ENCODE results near the gene MUSK.

MUSK gene

GRCh38 chr9:110668570-110669167 lies at the start of gene MUSK:
Gene MUSK, plus strand, starts transcription at chr9:110668791. Its CDS starts 114 bp downstream, at chr9:110668905.
- no peak for DNase-seq (ENCODE audit: low read depth)

- no peak for DNase-seq (ENCODE audit: low read depth)
These were observed 48.8 kb upstream of the MUSK start for GRCh38 chr9:110619831-110620230.

DNA sequence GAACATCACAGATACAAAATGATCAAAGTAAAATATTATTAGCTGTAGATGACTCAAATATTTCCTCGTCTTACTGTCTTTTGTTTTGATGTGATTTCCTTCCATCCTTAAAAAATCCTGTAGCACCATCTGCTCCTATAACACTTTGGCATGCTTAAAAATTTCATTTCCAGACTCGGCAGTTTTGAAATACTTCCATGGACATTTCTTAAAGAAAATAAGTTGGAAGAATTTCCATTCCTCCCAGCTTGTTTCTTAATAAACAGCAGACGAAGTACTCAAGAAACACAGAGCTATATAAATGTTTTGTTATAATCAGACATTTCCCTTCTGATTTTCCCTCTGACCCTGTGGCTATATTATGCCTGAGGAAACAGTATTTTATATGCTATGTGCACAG lies 47.9 kb upstream of the MUSK start:
- DNase-seq (ENCODE audit: low read depth) = no peak

DNA sequence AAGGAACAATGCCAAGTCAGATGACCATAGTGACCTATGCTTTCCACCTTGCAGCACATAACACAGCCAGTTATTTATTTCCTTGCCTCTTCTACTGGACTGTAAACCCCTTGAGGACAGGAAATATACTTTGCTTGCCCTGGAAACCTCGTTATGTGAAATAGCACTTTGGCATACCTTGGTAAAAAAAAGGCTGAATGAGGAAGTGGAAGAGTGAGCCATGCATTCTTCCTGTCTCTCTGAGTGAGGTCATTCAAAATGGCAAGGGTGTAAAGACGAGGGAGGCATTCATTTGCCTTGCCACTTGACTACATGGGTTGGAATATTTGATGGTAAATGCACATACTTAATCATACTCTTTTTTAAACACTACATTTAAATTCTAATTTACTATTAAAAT lies 46.2 kb upstream of the MUSK start:
- DNase-seq (ENCODE audit: low read depth) = no peak

GRCh38 chr9:110623462-110624025 lies 45.0 kb upstream of the MUSK start:
- no peak for DNase-seq (ENCODE audit: low read depth)

- no peak for DNase-seq (ENCODE audit: low read depth)
These were observed 42.3 kb upstream of the MUSK start for GRCh38 chr9:110626101-110626829.

DNA sequence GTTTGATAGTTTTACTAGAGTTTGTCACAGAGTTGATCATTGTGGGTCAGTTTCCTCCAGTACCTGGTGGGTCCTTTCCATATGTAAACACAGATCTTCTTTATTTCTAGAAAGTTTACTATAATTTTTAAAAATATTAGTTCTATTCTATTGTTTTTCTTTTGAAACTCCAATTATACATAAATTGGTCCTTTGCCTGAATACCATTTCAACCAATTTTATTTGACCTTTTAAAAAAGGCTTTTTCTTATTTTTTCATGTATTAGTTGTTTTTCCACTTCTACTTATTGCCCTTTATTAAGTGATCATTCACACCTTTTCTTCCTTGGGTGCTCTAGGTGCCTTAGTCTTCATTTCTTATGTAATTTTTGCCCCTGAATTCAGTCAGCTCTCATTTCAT lies 33.0 kb upstream of the MUSK start:
- no peak for DNase-seq (ENCODE audit: low read depth)

DNA sequence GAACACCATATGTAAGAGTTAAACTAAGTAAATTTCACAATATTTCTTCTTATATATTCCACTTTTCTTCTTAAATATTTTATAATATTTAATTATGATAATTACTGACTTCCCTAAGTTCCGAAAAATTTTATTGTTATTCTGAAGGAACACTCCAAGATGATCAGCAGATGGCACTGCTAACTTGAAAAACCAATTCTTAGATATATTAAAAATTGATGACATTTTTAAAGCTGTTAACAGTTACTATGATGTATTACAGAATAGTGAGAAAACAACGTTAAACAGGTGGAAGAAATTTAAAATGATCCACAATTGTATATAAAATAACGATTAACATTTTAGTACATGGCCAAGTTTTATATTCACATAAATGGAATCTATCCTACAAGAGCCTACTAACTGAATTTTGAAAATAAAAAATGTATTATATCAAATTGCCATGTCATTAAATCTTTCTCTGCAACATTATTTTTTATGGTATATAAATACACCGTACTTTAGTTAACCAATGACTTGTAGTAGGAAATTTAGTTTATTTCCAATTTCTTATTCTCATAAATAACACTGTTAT lies 30.1 kb upstream of the MUSK start:
- DNase-seq (ENCODE audit: low read depth) = no peak

- no peak for DNase-seq (ENCODE audit: low read depth)
These were observed 27.9 kb upstream of the MUSK start for GRCh38 chr9:110640736-110641135.

DNA sequence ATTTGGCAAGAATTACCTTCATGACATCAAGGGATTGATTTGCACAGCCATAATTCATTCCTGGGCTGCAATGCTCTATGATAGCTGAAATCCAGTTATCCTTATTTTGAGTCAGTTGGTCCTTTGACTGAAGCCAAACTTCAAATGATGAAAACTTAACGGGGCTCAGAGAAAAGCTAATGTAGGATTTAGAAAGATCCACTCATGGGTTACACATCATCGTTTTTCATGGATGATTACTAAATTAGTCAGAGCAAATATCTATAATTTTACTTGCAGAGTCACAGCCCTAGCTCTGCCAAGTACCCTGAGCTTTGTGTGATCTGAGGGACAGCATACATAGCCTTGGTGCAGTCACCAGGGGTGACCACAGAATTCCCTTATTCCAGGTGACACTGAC lies 27.3 kb upstream of the MUSK start:
- DNase-seq (ENCODE audit: low read depth) = no peak

- DNase-seq (ENCODE audit: low read depth) = no peak
These were observed 19.9 kb upstream of the MUSK start for GRCh38 chr9:110648696-110649095.

- no peak for DNase-seq (ENCODE audit: low read depth)
These were observed 18.3 kb upstream of the MUSK start for GRCh38 chr9:110650261-110650660.

- no peak for DNase-seq (ENCODE audit: low read depth)
These were observed 17.6 kb upstream of the MUSK start for GRCh38 chr9:110650991-110651411.

DNA sequence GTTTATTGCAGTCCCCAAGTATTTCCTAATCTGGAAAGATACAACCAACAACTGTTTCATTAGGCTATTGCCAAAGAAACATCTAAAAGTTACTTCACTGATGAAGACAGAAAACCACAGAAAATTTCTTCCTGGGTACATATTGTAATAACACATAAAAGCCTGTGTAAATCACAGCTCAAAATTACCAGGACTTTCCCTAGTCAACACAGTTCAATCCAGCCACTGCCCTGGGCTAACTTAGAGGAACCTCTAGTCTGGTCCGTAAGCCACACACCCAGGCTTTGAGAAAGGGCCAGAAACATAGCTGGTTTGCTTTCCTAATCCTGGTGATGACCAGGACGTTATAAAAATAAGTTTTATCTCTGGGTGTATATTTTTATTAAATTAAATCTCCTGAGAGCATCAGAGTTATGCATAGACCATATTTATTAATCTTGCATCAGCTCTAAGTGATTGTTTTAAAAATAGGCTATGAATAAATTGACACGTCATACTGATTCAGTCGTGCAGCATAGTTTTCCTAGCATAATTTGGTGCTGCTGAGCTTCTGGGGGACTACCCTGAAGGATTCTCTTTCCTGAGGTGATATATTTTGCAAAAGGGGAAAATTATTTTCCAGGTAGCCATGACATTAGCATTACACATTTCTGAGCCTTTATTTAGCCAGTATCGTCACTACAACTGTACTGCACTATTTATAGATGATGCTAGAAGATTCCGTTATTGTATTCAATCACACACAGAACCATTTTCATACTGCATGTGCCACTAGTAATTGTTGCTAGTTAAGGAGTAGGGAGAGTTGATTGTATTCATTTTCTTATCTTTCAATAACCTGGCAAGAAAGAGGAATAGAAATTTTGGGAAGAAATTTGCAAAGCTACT lies 12.6 kb upstream of the MUSK start:
- DNase-seq (ENCODE audit: low read depth) = no peak

GRCh38 chr9:110659891-110660541 lies 8.6 kb upstream of the MUSK start:
- DNase-seq (ENCODE audit: low read depth) = no peak

- no peak for DNase-seq (ENCODE audit: low read depth)
These were observed 842 bp downstream of the MUSK start for GRCh38 chr9:110669433-110669832.

GRCh38 chr9:110671849-110672248 lies 3.3 kb downstream of the MUSK start:
- DNase-seq (ENCODE audit: low read depth) = no peak

- DNase-seq (ENCODE audit: low read depth) = no peak
These were observed 4.4 kb downstream of the MUSK start for GRCh38 chr9:110672873-110673510.

GRCh38 chr9:110687497-110687896 lies 18.9 kb downstream of the MUSK start:
- DNase-seq (ENCODE audit: low read depth) = no peak

DNA sequence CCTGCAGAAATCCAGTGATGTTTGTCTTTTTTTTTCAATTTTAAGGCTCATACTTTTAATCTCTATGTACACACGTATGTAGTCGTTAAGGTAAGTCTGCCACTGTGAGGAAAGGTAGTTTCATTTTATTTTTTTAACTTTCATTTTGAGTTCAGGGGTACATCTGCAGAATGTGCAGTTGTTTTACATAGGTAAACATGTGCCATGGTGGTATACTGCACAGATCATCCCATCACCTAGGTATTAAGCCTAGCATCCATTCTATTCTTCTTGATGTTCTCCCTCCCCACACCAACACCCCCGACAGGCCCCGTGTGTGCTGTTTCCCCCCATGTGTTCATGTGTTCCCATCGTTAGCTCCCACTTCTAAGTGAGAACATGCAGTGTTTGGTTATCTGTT lies 19.7 kb downstream of the MUSK start:
- DNase-seq (ENCODE audit: low read depth) = no peak

DNA sequence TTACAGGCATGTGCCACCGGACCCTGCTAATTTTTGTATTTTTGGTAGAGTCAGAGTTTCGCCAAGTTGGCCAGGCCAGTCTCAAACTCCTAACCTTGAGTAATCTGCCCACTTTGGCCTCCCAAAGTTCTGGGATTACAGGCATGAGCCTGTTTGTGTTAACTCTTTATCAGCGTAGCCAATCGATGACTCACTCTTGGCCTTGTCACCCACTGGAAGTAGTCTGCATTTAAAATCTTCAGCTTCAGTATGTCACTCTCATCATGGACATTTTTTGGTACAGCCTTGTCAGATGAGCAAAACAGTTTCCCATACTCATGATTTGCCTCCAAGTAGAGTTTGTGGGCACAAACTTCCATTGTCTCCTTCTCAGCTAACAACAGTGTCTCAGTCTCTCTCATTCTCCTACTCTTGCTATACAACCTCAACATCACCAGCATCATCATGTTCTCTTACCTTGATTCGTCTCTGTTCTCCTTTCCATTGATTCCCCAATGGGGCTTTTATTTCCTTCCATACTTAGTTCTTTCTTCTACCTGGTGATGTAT lies 22.5 kb downstream of the MUSK start:
- no peak for DNase-seq (ENCODE audit: low read depth)

Measured in activated T-helper 9 cell treated with anti-CD3 and anti-CD28 coated beads, Interleukin-2, amount 50 U/mL, for 16 hours (primary cell).